Prostate gland (tissue), 2 donors: ENCODE data around the gene MFSD6. TPM values are rescaled to one million over a fixed set of nuclear protein-coding genes. Genes with fewer than 3 reads are reported as not detected.

Source experiments
- DNase-seq: peaks from one replicate; pipeline ENCODE4 v3.0.0-alpha.2; 2019; ENCODE audit warnings: low spot score
- H3K27ac ChIP-seq, 2 donors: fragments of 200-600 bp; sonication (generic); 2 replicates each; pipeline ENCODE4 v1.5.1; 2017 to 2019
- H3K27me3 ChIP-seq: fragments of 200-600 bp; sonication (generic); replicated peaks from 2 replicates; pipeline ENCODE4 v1.5.1; 2019; ENCODE audit not compliant: insufficient read depth
- H3K36me3 ChIP-seq, 2 donors: fragments of 200-600 bp; sonication (generic); 1 replicate in 1 of 2; 2 replicates in 1 of 2; pipeline versions ENCODE4 v1.5.1 to v1.8.1; 2017 to 2019
- H3K4me1 ChIP-seq: fragments of 200-600 bp; sonication (generic); replicated peaks from 2 replicates; pipeline ENCODE4 v1.5.1; 2019
- H3K4me3 ChIP-seq, 2 donors: fragments of 200-600 bp; sonication (generic); 2 replicates each; pipeline ENCODE4 v1.5.1; 2017 to 2019
- H3K9me3 ChIP-seq: fragments of 200-600 bp; sonication (generic); 2 replicates; pipeline ENCODE4 v1.5.1; 2017
- CTCF ChIP-seq, 4 experiments: fragments of 200-600 bp in 2 of 4; fragments of 450-650 bp in 2 of 4; sonication (generic) in 2 of 4; IDR thresholded peaks; 1 replicate in 3 of 4; 2 replicates in 1 of 4; pipeline ENCODE4 v1.5.1; 2016 to 2019; ENCODE audit warnings: antibody characterized with exemption in 4 of 4, mild to moderate bottlenecking in 2 of 4, moderate library complexity in 2 of 4
- POLR2A ChIP-seq: fragments of 450-650 bp; IDR thresholded peaks from one replicate; pipeline ENCODE4 v1.6.1; 2016; ENCODE audit warnings: antibody characterized with exemption, mild to moderate bottlenecking
- POLR2AphosphoS5 ChIP-seq: sonication (generic); formaldehyde crosslinking; IDR thresholded peaks from one replicate; pipeline ENCODE4 v1.6.1; 2017; ENCODE audit warnings: antibody characterized with exemption
- WGBS: methylation state at CpG from one replicate; pipeline ENCODE4 v1.1.5; 2018; 5-methylcytosine and 5-hydroxymethylcytosine counted together
- intact Hi-C: fragments of 100-400 bp; cut with DNase I; formaldehyde crosslinking; loops from one replicate; pipeline ENCODE4 v1.14.2; 2022
- total RNA-seq, 2 donors: library from RNA; depleted of rRNA; stranded (reverse); fragments of >200 nt; gene quantifications; one replicate each; pipeline ENCODE4 v1.1.0, GENCODE V29; 2016

Gene MFSD6
- total RNA-seq, 2 donors from 2014 or later: 89.1 to 114 TPM

GRCh38 chr2:190512539-190513095 lies 104.5 kb downstream of the MFSD6 start:
- Histone ChIP-seq H3K27me3 (no peaks in the 10 kb centered on the region), H3K4me1 (no peaks in the 10 kb centered on the region), H3K4me3 (no peak overlapping the region), H3K9me3 (no peaks in the 10 kb centered on the region), H3K36me3 (no peaks in the 10 kb centered on the region), H3K27ac (no peak overlapping the region)
- DNase-seq: no peak
- 76% methylated on average over 5 of the region's 5 CpGs for WGBS
- TF ChIP-seq POLR2A (no peak), POLR2AphosphoS5 (no peak), CTCF (IDR thresholded peaks at IDR 0.05) (no peak)
- intact Hi-C loops: loop anchor here (5.0 to 10.0 kb wide), 3 partner anchors 130 to 428 kb away; partner anchors contain the start of gene INPP1

- no peak for DNase-seq
- no peaks in the 10 kb centered on the region for H3K4me1 ChIP-seq
- TF ChIP-seq CTCF (IDR thresholded peaks at IDR 0.05) (no peak), POLR2AphosphoS5 (no peak), POLR2A (no peak)
- H3K9me3 ChIP-seq: no peaks in the 10 kb centered on the region
- H3K36me3 ChIP-seq: no peaks in the 10 kb centered on the region
- intact Hi-C loops: loop anchor here (5.0 to 10.0 kb wide), 3 partner anchors 132 to 429 kb away; partner anchors contain the start of gene INPP1
- H3K27me3 ChIP-seq: no peaks in the 10 kb centered on the region
- H3K27ac ChIP-seq: no peak overlapping the region
- WGBS: 88% methylated on average over 2 of the region's 2 CpGs
- no peak overlapping the region for H3K4me3 ChIP-seq
Measured at GRCh38 chr2:190513877-190514276, 105.7 kb downstream of the MFSD6 start.

- Histone ChIP-seq H3K36me3 (no peaks in the 10 kb centered on the region), H3K9me3 (no peaks in the 10 kb centered on the region), H3K27ac (no peak overlapping the region), H3K4me1 (no peaks in the 10 kb centered on the region), H3K4me3 (no peak overlapping the region), H3K27me3 (no peaks in the 10 kb centered on the region)
- TF ChIP-seq CTCF (IDR thresholded peaks at IDR 0.05): no peak
- TF ChIP-seq POLR2AphosphoS5: no peak
- TF ChIP-seq POLR2A: no peak
- intact Hi-C loops: loop anchor here (5.0 to 10.0 kb wide), 3 partner anchors 132 to 430 kb away; partner anchors contain the start of gene INPP1
- WGBS: 100% methylated on average over 1 of the region's 1 CpG
- no peak for DNase-seq
Measured at GRCh38 chr2:190514676-190515075, 106.5 kb downstream of the MFSD6 start.

GRCh38 chr2:190515687-190516086 lies 107.5 kb downstream of the MFSD6 start:
- H3K4me1 ChIP-seq: no peaks in the 10 kb centered on the region
- no peaks in the 10 kb centered on the region for H3K27me3 ChIP-seq
- 100% methylated on average over 1 of the region's 1 CpG for WGBS
- DNase-seq: no peak
- H3K27ac ChIP-seq: no peak overlapping the region
- no peak overlapping the region for H3K4me3 ChIP-seq
- TF ChIP-seq POLR2AphosphoS5 (no peak), CTCF (IDR thresholded peaks at IDR 0.05) (no peak), POLR2A (no peak)
- H3K36me3 ChIP-seq: no peaks in the 10 kb centered on the region
- intact Hi-C loops: loop anchor here (10.0 kb wide), 1 partner anchor 431 kb away; no protein-coding TSS in a partner anchor
- no peaks in the 10 kb centered on the region for H3K9me3 ChIP-seq

GRCh38 chr2:190517468-190517867 lies 109.3 kb downstream of the MFSD6 start:
- Histone ChIP-seq H3K36me3 (no peaks in the 10 kb centered on the region), H3K27me3 (no peaks in the 10 kb centered on the region), H3K9me3 (no peaks in the 10 kb centered on the region), H3K4me3 (no peak overlapping the region), H3K4me1 (no peaks in the 10 kb centered on the region), H3K27ac (no peak overlapping the region)
- TF ChIP-seq CTCF (IDR thresholded peaks at IDR 0.05): no peak
- no peak for TF ChIP-seq POLR2A
- TF ChIP-seq POLR2AphosphoS5: no peak
- intact Hi-C loops: loop anchor here (10.0 kb wide), 1 partner anchor 433 kb away; no protein-coding TSS in a partner anchor
- no peak for DNase-seq
- WGBS: 48% methylated on average over 2 of the region's 2 CpGs
